Measurements from ENCODE around the gene MAGEB1.

DNA sequence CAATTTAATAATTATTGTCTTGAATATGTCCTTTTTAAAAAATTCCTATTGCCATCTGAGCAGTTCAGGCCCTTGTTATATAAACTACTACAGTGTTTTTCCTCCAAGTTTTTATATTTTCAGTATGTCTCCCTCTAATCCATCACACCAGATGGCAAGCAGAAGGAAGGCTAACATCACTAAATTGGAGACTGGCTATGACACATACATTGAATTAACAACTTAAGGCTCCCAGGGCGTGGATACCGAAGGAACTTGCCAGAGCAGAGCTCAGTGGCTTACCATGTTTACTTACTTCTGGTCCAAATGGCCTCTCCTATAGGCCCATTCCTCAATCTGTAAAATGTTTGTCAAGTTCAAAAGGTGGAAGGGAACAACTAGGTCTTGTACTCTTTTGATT is 13.0 kb downstream of the MAGEB1 start:
- TF ChIP-seq, protein P1, sequence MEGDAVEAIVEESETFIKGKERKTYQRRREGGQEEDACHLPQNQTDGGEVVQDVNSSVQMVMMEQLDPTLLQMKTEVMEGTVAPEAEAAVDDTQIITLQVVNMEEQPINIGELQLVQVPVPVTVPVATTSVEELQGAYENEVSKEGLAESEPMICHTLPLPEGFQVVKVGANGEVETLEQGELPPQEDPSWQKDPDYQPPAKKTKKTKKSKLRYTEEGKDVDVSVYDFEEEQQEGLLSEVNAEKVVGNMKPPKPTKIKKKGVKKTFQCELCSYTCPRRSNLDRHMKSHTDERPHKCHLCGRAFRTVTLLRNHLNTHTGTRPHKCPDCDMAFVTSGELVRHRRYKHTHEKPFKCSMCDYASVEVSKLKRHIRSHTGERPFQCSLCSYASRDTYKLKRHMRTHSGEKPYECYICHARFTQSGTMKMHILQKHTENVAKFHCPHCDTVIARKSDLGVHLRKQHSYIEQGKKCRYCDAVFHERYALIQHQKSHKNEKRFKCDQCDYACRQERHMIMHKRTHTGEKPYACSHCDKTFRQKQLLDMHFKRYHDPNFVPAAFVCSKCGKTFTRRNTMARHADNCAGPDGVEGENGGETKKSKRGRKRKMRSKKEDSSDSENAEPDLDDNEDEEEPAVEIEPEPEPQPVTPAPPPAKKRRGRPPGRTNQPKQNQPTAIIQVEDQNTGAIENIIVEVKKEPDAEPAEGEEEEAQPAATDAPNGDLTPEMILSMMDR (CRISPR knock-in tag; IDR thresholded peaks at IDR 0.05): no peak
- TF ChIP-seq MEIS2 (CRISPR knock-in tag; IDR thresholded peaks at IDR 0.05): no peak
